Body of pancreas (tissue), 4 donors: ENCODE data around the gene RBBP7. TPM values are rescaled to one million over a fixed set of nuclear protein-coding genes. Genes with fewer than 3 reads are reported as not detected.

Source experiments
- ATAC-seq: fragments of 150-250 bp; one replicate; pipeline ENCODE4 v1.9.1; 2016
- DNase-seq, 4 donors: peaks; one replicate each; pipeline ENCODE4 v3.0.0-alpha.2; 2019
- H3K27ac ChIP-seq, 4 donors: fragments of 200-600 bp; sonication (generic); 1 replicate in 3 of 4; 2 replicates in 1 of 4; pipeline versions ENCODE4 v1.5.1 to v1.6.1; 2016 to 2019; ENCODE audit warnings: mild to moderate bottlenecking in 1 of 4, mixed read lengths in 1 of 4, moderate library complexity in 1 of 4
- H3K27me3 ChIP-seq, 2 donors: fragments of 200-600 bp; sonication (generic); one replicate each; pipeline ENCODE4 v1.6.0; 2016; ENCODE audit warnings: mild to moderate bottlenecking in 1 of 2
- H3K36me3 ChIP-seq, 2 donors: fragments of 200-600 bp; sonication (generic); replicated peaks in 1 of 2; 2 replicates each; pipeline ENCODE4 v1.5.1; 2016; ENCODE audit warnings: low read depth in 2 of 2; ENCODE audit not compliant: insufficient read depth in 1 of 2
- H3K4me1 ChIP-seq: fragments of 200-600 bp; sonication (generic); one replicate; pipeline ENCODE4 v1.6.0; 2016
- H3K4me3 ChIP-seq, 2 donors: fragments of 200-600 bp; sonication (generic); 1 replicate in 1 of 2; 2 replicates in 1 of 2; pipeline ENCODE4 v1.5.1; 2016 to 2019
- H3K9me3 ChIP-seq, 3 donors: fragments of 200-600 bp; sonication (generic); 1 replicate in 2 of 3; 2 replicates in 1 of 3; pipeline ENCODE4 v1.5.1; 2016
- CTCF ChIP-seq, 7 experiments: fragments of 450-650 bp in 4 of 7; fragments of 200-600 bp in 3 of 7; sonication (generic) in 3 of 7; IDR thresholded peaks; one replicate each; pipeline ENCODE4 v1.5.1; 2016 to 2019; ENCODE audit warnings: antibody characterized with exemption in 7 of 7
- POLR2A ChIP-seq, 3 donors: fragments of 450-650 bp; IDR thresholded peaks; one replicate each; pipeline ENCODE4 v1.6.1; 2016; ENCODE audit warnings: antibody characterized with exemption in 3 of 3, mild to moderate bottlenecking in 2 of 3
- WGBS, 2 donors: methylation state at CpG; one replicate each; pipeline ENCODE4 v1.1.5; 2017; 5-methylcytosine and 5-hydroxymethylcytosine counted together
- intact Hi-C: fragments of 100-400 bp; cut with DNase I; formaldehyde crosslinking; loops from one replicate; pipeline ENCODE4 v1.15.1; 2023
- total RNA-seq, 2 donors: library from RNA; depleted of rRNA; stranded (reverse); fragments of >200 nt; gene quantifications; one replicate each; pipeline ENCODE4 v1.1.0, GENCODE V29; 2016

The RBBP7 gene
- total RNA-seq, 2 donors from 2014 or later: 39.4 to 53.7 TPM

DNA sequence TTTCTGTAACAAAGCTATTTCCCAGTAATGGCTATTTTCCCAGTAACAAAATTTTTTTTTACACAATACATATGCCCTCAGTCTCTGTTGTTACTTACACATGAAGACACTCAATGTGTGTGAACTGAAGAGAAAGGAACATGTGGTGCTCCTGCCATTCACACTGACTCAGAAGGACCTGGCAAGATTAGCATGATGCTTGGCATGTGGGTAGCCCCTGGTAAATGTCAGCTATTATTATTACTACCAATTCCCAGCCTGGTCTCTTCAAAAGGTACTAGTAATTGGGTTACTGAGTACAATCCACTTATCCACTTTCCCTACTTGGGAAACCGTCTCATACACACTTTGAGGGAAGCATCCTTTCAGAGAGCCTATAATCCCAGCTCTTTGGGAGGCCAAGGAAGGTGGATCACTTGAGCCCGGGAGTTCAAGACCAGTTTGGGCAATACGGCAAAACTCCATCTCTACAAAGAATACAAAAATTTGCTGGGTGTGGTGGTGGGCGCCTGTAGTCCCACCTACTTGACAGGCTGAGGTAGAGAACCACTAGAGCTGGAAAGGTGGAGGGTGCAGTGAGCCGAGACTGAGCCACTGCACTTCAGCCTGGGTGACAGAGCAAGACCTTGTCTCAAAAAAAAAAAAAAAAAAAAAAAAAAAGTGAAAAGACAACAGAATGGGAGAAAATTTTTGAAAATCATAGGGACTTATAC, 14.6 kb downstream of the RBBP7 start:
- H3K27me3 ChIP-seq: no peaks in the 10 kb centered on the region
- no peaks in the 10 kb centered on the region for H3K9me3 ChIP-seq
- no peak overlapping the region for H3K27ac ChIP-seq
- peaks cover 0 to 2% of the 10 kb centered on the region in 2 donors for H3K36me3 ChIP-seq
- no peak for ATAC-seq
- H3K4me3 ChIP-seq: no peak overlapping the region
- H3K4me1 ChIP-seq: no peaks in the 10 kb centered on the region
- no peak for TF ChIP-seq CTCF (IDR thresholded peaks at IDR 0.05)
- intact Hi-C loops: no loop called here
- WGBS, 2 donors: 93 to 100% methylated on average over 3 of the region's 5 CpGs
- DNase-seq: no peak

DNA sequence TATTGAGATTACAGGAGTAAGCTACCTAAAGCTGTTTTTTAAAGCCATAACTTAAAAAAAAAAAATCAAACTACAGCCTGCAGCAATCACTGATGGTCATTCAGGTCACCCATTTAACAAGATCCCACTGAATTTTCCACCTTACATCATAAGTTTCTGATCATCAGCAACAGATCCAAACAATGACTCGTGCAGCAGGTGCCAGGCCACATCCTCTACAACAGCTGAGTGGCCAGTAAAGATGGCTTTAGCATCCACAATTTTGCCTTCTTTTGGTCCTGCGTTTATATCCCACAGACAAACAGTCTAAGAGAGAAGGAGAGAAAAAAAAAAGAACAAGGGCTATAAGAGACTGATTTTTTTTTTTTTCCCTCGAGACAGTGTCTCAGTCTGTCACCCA, 16.6 kb downstream of the RBBP7 start:
- ATAC-seq (no peak), DNase-seq (no peak)
- no peak overlapping the region for H3K27ac ChIP-seq
- WGBS, 2 donors: 90 to 93% methylated on average over 3 of the region's 3 CpGs
- no peak for TF ChIP-seq CTCF (IDR thresholded peaks at IDR 0.05)
- TF ChIP-seq POLR2A (IDR thresholded peaks at IDR 0.05): no peak
- no peaks in the 10 kb centered on the region for H3K9me3 ChIP-seq
- no peaks in the 10 kb centered on the region for H3K27me3 ChIP-seq
- peaks cover 0 to 3% of the 10 kb centered on the region in 2 donors for H3K36me3 ChIP-seq
- intact Hi-C loops: no loop called here
- H3K4me3 ChIP-seq: no peak overlapping the region
- H3K4me1 ChIP-seq: no peaks in the 10 kb centered on the region

DNA sequence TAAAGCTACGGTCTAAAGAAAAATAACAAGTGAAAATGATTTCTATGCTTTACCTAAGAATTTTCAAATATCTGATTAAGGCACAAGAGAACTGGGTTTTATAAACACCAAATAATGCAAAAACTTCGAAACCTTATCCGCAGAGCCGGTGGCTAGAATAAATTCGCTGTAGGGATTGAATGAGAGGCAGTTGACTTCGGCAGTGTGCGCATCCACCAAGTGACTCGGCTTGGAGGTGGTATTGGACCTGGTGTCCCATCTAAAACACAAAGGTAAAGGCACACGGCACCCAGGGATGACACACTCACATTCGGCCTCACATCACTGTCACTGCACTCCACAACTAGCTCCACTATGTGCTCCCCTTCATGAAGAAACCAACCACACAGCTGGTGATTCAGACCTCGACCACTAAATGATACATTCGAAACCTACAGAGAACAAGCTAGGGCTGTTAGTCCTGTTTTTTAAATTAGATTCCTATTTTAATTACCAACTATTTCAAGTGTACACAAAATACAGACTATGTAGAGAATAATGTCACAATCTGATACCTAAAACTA, 17.5 kb downstream of the RBBP7 start:
- 86 to 91% methylated on average over 11 to 12 of the region's 12 CpGs for WGBS, 2 donors
- Histone ChIP-seq H3K9me3 (no peaks in the 10 kb centered on the region), H3K36me3 (peaks cover 0 to 5% of the 10 kb centered on the region in 2 donors), H3K27me3 (no peaks in the 10 kb centered on the region), H3K27ac (no peak overlapping the region), H3K4me1 (no peaks in the 10 kb centered on the region), H3K4me3 (no peak overlapping the region)
- intact Hi-C loops: no loop called here
- ATAC-seq (no peak), DNase-seq (no peak)
- TF ChIP-seq POLR2A (IDR thresholded peaks at IDR 0.05) (no peak), CTCF (IDR thresholded peaks at IDR 0.05) (no peak)

DNA sequence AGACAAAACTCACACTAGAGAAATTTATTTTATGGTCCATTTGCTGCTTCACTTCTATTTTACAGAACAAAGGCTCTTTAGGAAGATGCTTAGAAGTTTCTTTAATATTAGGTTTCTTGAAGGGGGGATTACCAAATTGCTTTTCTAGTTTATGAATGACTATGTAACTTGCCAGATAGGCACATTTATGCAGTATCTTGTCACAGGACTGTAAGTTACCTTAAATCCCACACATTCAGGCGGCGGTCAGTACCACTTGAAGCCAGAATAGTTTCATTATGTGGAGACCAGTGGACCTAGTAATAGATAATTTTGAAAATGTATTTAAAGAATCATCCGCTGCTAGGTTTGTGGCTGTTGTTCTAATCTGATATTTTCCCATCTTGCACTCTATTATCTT, 18.3 kb downstream of the RBBP7 start:
- Histone ChIP-seq H3K4me1 (no peaks in the 10 kb centered on the region), H3K36me3 (peaks cover 0 to 3% of the 10 kb centered on the region in 2 donors), H3K27me3 (no peaks in the 10 kb centered on the region), H3K9me3 (no peaks in the 10 kb centered on the region), H3K4me3 (no peak overlapping the region), H3K27ac (no peak overlapping the region)
- ATAC-seq: no peak
- intact Hi-C loops: no loop called here
- DNase-seq: no peak
- 88 to 89% methylated on average over 3 of the region's 3 CpGs for WGBS, 2 donors
- no peak for TF ChIP-seq POLR2A (IDR thresholded peaks at IDR 0.05)

DNA sequence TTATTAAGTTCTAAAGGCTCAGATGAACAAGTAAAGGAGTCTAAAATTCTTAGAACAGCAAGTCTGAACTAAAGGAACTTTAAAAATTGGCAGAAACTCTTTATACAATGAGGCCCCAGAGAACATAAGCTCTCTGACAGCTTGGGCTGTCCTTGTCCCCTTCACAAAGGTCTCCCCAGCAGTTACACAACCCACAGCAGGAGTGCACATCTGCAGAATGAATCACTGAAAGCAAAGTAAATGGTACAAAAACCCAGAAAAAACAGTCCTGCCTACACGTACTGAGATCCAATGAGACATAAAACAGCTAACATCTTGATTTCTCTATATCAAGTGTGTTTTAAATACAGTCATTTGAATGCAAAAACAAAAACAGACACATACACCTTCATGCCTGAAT, 18.7 kb downstream of the RBBP7 start:
- H3K27me3 ChIP-seq: no peaks in the 10 kb centered on the region
- peaks cover 0 to 3% of the 10 kb centered on the region in 2 donors for H3K36me3 ChIP-seq
- no peaks in the 10 kb centered on the region for H3K9me3 ChIP-seq
- no peaks in the 10 kb centered on the region for H3K4me1 ChIP-seq
- H3K4me3 ChIP-seq: no peak overlapping the region
- 61 to 77% methylated on average over 1 of the region's 1 CpG for WGBS, 2 donors
- intact Hi-C loops: no loop called here
- no peak for TF ChIP-seq POLR2A (IDR thresholded peaks at IDR 0.05)
- TF ChIP-seq CTCF (IDR thresholded peaks at IDR 0.05): no peak
- DNase-seq: no peak
- ATAC-seq: no peak
- no peak overlapping the region for H3K27ac ChIP-seq
